ENCODE measurements around the gene PDE6C. TPM values are rescaled to one million over a fixed set of nuclear protein-coding genes. Genes with fewer than 3 reads are reported as not detected.

Gene PDE6C
- total RNA-seq, 2 donors from 2014 or later, result not detected

DNA sequence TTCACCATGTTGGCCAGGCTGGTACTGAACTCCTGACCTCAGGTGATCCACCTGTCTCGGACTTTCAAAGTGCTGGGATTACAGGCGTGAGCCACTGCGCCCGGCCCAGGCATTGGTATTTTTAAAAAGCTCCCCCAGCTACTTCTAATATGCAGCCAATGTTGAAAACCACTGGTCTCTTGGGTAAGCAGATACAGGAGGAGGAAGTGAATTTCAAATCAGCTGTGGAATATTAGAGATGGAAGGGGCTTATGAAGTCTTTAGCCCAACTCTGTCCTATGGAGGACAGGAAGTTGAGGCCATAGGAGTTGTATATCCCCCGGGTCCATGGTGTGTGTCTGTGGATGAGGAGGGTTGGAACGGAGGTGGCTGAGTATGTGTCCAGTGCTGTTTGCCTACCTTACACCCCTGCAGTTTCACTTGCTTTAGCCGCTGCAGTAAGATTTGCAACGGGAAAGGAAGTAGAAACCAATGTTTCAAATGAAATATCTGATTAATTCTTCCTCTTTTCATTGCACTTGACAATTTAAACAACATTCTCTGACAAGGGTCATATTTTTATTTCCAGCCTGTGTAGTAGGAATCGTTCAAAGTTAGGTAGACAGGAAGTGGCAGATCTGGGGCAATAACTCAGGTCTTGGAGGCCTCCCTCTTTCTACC, 3.4 kb downstream of the PDE6C start:
- intact Hi-C loops (cut with DNase I), result no loop called here
- no peaks in the 10 kb centered on the region for H3K4me1 ChIP-seq
- TF ChIP-seq, protein P1, sequence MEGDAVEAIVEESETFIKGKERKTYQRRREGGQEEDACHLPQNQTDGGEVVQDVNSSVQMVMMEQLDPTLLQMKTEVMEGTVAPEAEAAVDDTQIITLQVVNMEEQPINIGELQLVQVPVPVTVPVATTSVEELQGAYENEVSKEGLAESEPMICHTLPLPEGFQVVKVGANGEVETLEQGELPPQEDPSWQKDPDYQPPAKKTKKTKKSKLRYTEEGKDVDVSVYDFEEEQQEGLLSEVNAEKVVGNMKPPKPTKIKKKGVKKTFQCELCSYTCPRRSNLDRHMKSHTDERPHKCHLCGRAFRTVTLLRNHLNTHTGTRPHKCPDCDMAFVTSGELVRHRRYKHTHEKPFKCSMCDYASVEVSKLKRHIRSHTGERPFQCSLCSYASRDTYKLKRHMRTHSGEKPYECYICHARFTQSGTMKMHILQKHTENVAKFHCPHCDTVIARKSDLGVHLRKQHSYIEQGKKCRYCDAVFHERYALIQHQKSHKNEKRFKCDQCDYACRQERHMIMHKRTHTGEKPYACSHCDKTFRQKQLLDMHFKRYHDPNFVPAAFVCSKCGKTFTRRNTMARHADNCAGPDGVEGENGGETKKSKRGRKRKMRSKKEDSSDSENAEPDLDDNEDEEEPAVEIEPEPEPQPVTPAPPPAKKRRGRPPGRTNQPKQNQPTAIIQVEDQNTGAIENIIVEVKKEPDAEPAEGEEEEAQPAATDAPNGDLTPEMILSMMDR (IDR thresholded peaks at IDR 0.05), result no peak
- no peak for DNase-seq
- no peaks in the 10 kb centered on the region for H3K36me3 ChIP-seq
- no peak overlapping the region for H3K4me3 ChIP-seq
- no peaks in the 10 kb centered on the region for H3K27me3 ChIP-seq
- no peak overlapping the region for H3K9ac ChIP-seq (ENCODE audit: low read depth in 2 of 2, low read length in 2 of 2)
- H3K9me3 ChIP-seq, result no peaks in the 10 kb centered on the region
- no peak overlapping the region for H3K27ac ChIP-seq

DNA sequence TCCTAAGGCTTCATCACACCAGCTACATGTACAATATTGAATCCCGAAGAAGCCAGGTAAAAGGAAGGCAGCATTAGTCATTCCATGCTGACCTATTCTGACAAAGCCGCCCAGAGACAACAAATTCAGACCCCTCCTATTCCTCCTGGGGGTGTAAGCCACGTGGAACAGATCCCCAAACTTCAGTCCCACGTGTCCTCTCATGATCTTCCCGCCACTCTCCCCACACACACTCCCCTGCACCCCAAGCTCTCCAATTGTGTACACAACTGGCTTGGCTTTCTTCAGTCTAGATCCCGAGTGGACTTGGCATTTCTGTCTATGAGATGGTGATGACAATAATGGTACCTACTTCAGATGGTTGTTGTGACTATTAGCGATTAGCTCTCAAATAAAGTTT, 8.6 kb downstream of the PDE6C start:
- no peak for DNase-seq
- Histone ChIP-seq H3K27me3 (no peaks in the 10 kb centered on the region), H3K27ac (no peak overlapping the region), H3K9me3 (no peaks in the 10 kb centered on the region), H3K4me3 (no peak overlapping the region), H3K4me1 (no peaks in the 10 kb centered on the region), H3K36me3 (no peaks in the 10 kb centered on the region), H3K9ac (ENCODE audit: low read depth in 2 of 2, low read length in 2 of 2) (no peak overlapping the region)
- TF ChIP-seq, protein P1 (IDR thresholded peaks at IDR 0.05), result no peak
- intact Hi-C loops (cut with DNase I), result no loop called here

DNA sequence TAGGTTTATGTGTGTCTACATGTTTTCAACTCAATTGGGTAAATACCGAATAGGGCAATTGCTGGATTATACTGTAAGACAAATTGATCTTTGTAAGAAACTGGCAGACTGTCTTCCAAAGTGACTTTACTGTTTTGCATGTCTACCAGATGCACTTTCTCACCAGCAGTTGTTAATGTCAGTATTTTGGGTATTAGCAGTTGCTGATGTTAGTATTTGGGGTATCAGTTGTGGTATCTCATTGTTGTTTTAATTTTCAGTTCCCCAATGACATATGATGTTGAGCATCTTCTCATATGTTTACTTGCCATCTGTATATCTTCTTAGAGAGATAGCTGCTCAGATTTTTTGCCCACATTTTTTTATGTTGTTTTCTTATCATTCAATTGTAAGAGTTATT, 10.6 kb downstream of the PDE6C start:
- H3K4me3 ChIP-seq, result no peak overlapping the region
- H3K27me3 ChIP-seq, result no peaks in the 10 kb centered on the region
- intact Hi-C loops (cut with DNase I), result no loop called here
- TF ChIP-seq, protein P1 (IDR thresholded peaks at IDR 0.05), result no peak
- H3K27ac ChIP-seq, result no peak overlapping the region
- H3K9ac ChIP-seq (ENCODE audit: low read depth in 2 of 2, low read length in 2 of 2), result no peak overlapping the region
- no peaks in the 10 kb centered on the region for H3K4me1 ChIP-seq
- no peaks in the 10 kb centered on the region for H3K9me3 ChIP-seq
- H3K36me3 ChIP-seq, result no peaks in the 10 kb centered on the region
- DNase-seq, result no peak

DNA sequence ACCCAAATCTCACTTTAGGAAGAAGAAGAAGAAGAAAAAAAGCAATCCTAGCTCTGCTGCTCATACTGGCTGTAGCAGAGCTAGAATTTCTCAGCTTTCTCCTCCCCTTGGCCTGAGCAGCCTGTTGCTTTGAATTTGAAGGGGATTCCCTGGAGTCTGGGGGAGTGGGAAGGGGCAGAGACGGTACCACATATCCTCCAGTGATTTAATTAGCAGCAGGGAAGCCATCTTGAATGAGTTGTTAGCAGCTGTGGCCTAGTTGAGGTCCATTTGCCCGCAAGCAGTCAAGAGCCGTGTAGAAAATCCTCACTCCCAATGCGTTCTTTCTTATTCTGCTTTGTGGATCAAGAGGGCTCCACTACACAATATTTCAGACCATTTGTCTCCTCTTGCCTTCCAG, 16.5 kb downstream of the PDE6C start:
- TF ChIP-seq, protein P1 (IDR thresholded peaks at IDR 0.05), result no peak

DNA sequence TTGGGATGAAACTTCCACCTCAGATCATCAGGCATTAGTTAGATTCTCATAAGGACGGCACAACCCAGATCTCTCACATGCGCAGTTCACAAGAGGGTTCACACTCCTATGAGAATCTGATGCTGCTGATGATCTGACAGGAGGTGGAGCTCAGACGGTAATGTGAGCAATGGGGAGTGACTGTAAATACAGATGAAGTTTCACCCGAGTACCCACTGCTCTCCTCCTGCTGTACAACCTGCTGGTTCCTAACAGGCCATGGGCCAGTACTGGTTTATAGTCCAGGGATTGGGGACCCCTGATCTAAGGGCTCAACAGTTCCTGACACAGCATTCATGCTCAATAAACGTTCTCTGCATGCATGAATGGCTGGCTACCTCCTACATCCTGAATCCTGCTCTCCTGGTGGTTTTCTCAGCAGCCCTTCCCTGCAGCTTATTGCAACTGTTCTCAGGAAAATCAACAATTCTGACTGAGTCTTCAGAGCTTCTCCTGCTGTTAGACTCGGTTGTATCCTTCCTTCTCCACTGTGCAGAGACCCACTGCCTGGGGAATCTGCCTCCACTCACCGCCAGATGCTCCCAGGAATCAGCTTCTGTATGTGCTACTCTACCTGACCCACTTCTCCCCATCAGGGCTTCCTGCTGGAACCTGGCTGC, 17.4 kb downstream of the PDE6C start:
- DNase-seq, result no peak
- H3K9ac ChIP-seq (ENCODE audit: low read depth in 2 of 2, low read length in 2 of 2), result no peak overlapping the region
- no peak overlapping the region for H3K27ac ChIP-seq
- no peaks in the 10 kb centered on the region for H3K36me3 ChIP-seq
- intact Hi-C loops (cut with DNase I), result no loop called here
- no peak overlapping the region for H3K4me3 ChIP-seq
- H3K9me3 ChIP-seq, result no peaks in the 10 kb centered on the region
- TF ChIP-seq, protein P1 (IDR thresholded peaks at IDR 0.05), result no peak
- H3K4me1 ChIP-seq, result no peaks in the 10 kb centered on the region
- no peaks in the 10 kb centered on the region for H3K27me3 ChIP-seq

More for the DNA sequence above, 16.5 kb downstream of the PDE6C start:
- Histone ChIP-seq H3K36me3 (no peaks in the 10 kb centered on the region), H3K9ac (ENCODE audit: low read depth in 2 of 2, low read length in 2 of 2) (no peak overlapping the region), H3K27me3 (no peaks in the 10 kb centered on the region), H3K4me3 (no peak overlapping the region), H3K9me3 (no peaks in the 10 kb centered on the region), H3K27ac (no peak overlapping the region), H3K4me1 (no peaks in the 10 kb centered on the region)
- intact Hi-C loops (cut with DNase I), result no loop called here
- DNase-seq, result no peak

Measured in colonic mucosa (tissue), 4 donors.